Right atrium auricular region (tissue), 2 donors: ENCODE results near the gene C5orf15. TPM values are rescaled to one million over a fixed set of nuclear protein-coding genes. Genes with fewer than 3 reads are reported as not detected.

Experiments
- DNase-seq: peaks from one replicate; pipeline ENCODE4 v3.0.0-alpha.2; 2019; ENCODE audit warnings: low spot score
- H3K27ac ChIP-seq, 2 donors: fragments of 200-600 bp; sonication (generic); 1 replicate in 1 of 2; 2 replicates in 1 of 2; pipeline ENCODE4 v1.5.1; 2016 to 2019
- H3K27me3 ChIP-seq, 2 donors: fragments of 200-600 bp; sonication (generic); one replicate each; pipeline versions ENCODE4 v1.5.1 to v1.6.0; 2017 to 2019
- H3K36me3 ChIP-seq: fragments of 200-600 bp; sonication (generic); one replicate; pipeline ENCODE4 v1.5.1; 2016
- H3K4me1 ChIP-seq, 2 donors: fragments of 200-600 bp; sonication (generic); one replicate each; pipeline versions ENCODE4 v1.5.1 to v1.6.0; 2017 to 2019
- H3K4me3 ChIP-seq, 2 donors: fragments of 200-600 bp; sonication (generic); 1 replicate in 1 of 2; 2 replicates in 1 of 2; pipeline ENCODE4 v1.5.1; 2017 to 2019; ENCODE audit warnings: mild to moderate bottlenecking in 1 of 2, moderate library complexity in 1 of 2
- H3K9me3 ChIP-seq, 2 donors: fragments of 200-600 bp; sonication (generic); one replicate each; pipeline ENCODE4 v1.5.1; 2019
- CTCF ChIP-seq, 2 donors: fragments of 200-600 bp; sonication (generic); IDR thresholded peaks; one replicate each; pipeline ENCODE4 v1.5.1; 2019; ENCODE audit warnings: antibody characterized with exemption in 2 of 2
- total RNA-seq, 2 donors: library from RNA; depleted of rRNA; stranded (reverse); fragments of >200 nt; gene quantifications; one replicate each; pipeline ENCODE4 v1.1.0, GENCODE V29; 2016

Gene C5orf15
- total RNA-seq, 2 donors from 2014 or later, result 32.6 to 59.8 TPM

GRCh38 chr5:133928587-133929393, 39.6 kb downstream of the C5orf15 start:
- no peaks in the 10 kb centered on the region for H3K9me3 ChIP-seq
- no peak for TF ChIP-seq CTCF (IDR thresholded peaks at IDR 0.05)

GRCh38 chr5:133927300-133928180, 40.9 kb downstream of the C5orf15 start:
- TF ChIP-seq CTCF (IDR thresholded peaks at IDR 0.05), result no peak
- Histone ChIP-seq H3K27me3 (no peaks in the 10 kb centered on the region), H3K4me3 (no peak overlapping the region), H3K27ac (no peak overlapping the region), H3K4me1 (no peaks in the 10 kb centered on the region), H3K9me3 (no peaks in the 10 kb centered on the region), H3K36me3 (no peaks in the 10 kb centered on the region)
- no peak for DNase-seq

More at GRCh38 chr5:133928587-133929393, 39.6 kb downstream of the C5orf15 start:
- Histone ChIP-seq H3K36me3 (no peaks in the 10 kb centered on the region), H3K27me3 (no peaks in the 10 kb centered on the region), H3K27ac (no peak overlapping the region), H3K4me1 (peaks cover 0 to 8% of the 10 kb centered on the region in 2 donors), H3K4me3 (no peak overlapping the region)
- DNase-seq, result no peak

GRCh38 chr5:133926489-133927299, 41.7 kb downstream of the C5orf15 start:
- Histone ChIP-seq H3K36me3 (no peaks in the 10 kb centered on the region), H3K27me3 (no peaks in the 10 kb centered on the region), H3K27ac (no peak overlapping the region), H3K4me1 (no peaks in the 10 kb centered on the region), H3K9me3 (no peaks in the 10 kb centered on the region), H3K4me3 (no peak overlapping the region)
- DNase-seq, result no peak
- no peak for TF ChIP-seq CTCF (IDR thresholded peaks at IDR 0.05)

- H3K27ac ChIP-seq, result no peak overlapping the region
- no peak overlapping the region for H3K4me3 ChIP-seq
- TF ChIP-seq CTCF (IDR thresholded peaks at IDR 0.05), result no peak
- no peaks in the 10 kb centered on the region for H3K4me1 ChIP-seq
- no peaks in the 10 kb centered on the region for H3K9me3 ChIP-seq
- no peaks in the 10 kb centered on the region for H3K36me3 ChIP-seq
- H3K27me3 ChIP-seq, result no peaks in the 10 kb centered on the region
- DNase-seq, result no peak
Measured at GRCh38 chr5:133925866-133926488, 42.4 kb downstream of the C5orf15 start.

GRCh38 chr5:133925269-133925668, 43.2 kb downstream of the C5orf15 start:
- no peak for TF ChIP-seq CTCF (IDR thresholded peaks at IDR 0.05)
- no peaks in the 10 kb centered on the region for H3K27me3 ChIP-seq
- H3K9me3 ChIP-seq, result no peaks in the 10 kb centered on the region
- H3K27ac ChIP-seq, result no peak overlapping the region
- H3K4me1 ChIP-seq, result no peaks in the 10 kb centered on the region
- H3K4me3 ChIP-seq, result no peak overlapping the region
- no peaks in the 10 kb centered on the region for H3K36me3 ChIP-seq
- DNase-seq, result no peak
